ENCODE data around the gene PITX2.

Gene PITX2

GRCh38 chr4:110622841-110623717, at the start of gene PITX2:
TSS of gene PITX2 (minus strand) at chr4:110623077. CDS start at chr4:110622460, 617 bp downstream.
- no peak for DNase-seq

- no peak for DNase-seq
Measured at GRCh38 chr4:110671679-110672078, 48.8 kb upstream of the PITX2 start.

- no peak for DNase-seq
Measured at GRCh38 chr4:110669663-110670062, 46.8 kb upstream of the PITX2 start.

GRCh38 chr4:110668463-110669235, 45.8 kb upstream of the PITX2 start:
- no peak for DNase-seq

- no peak for DNase-seq
Measured at GRCh38 chr4:110667670-110668069, 44.8 kb upstream of the PITX2 start.

GRCh38 chr4:110666030-110666429, 43.2 kb upstream of the PITX2 start:
- DNase-seq: no peak

- no peak for DNase-seq
Measured at GRCh38 chr4:110663738-110664444, 41.0 kb upstream of the PITX2 start.

GRCh38 chr4:110663206-110663605, 40.3 kb upstream of the PITX2 start:
- DNase-seq: no peak

GRCh38 chr4:110660755-110661154, 37.9 kb upstream of the PITX2 start:
- DNase-seq: no peak

GRCh38 chr4:110654254-110654635, 31.4 kb upstream of the PITX2 start:
- no peak for DNase-seq

GRCh38 chr4:110653321-110654253, 30.7 kb upstream of the PITX2 start:
- DNase-seq: no peak

- DNase-seq: no peak
Measured at GRCh38 chr4:110644008-110644407, 21.1 kb upstream of the PITX2 start.

- DNase-seq: no peak
Measured at GRCh38 chr4:110643096-110643495, 20.2 kb upstream of the PITX2 start.

- DNase-seq: no peak
Measured at GRCh38 chr4:110641218-110641617, 18.3 kb upstream of the PITX2 start.

- no peak for DNase-seq
Measured at GRCh38 chr4:110640576-110640975, 17.7 kb upstream of the PITX2 start.

GRCh38 chr4:110639207-110640090, 16.6 kb upstream of the PITX2 start:
- no peak for DNase-seq

GRCh38 chr4:110638089-110638746, 15.3 kb upstream of the PITX2 start:
- DNase-seq: no peak

GRCh38 chr4:110637408-110638088, 14.7 kb upstream of the PITX2 start:
- no peak for DNase-seq

- no peak for DNase-seq
Measured at GRCh38 chr4:110636680-110637407, 14.0 kb upstream of the PITX2 start.

Data from GF-D8 (cell line).